HAP-1 (cell line): Measurements from ENCODE around the gene PCDHGA1.
A peak's percentile ranks its signal among the peaks of the same experiment; 100 is the strongest.
"Not testable (repeated sequence)": the region's sequence is repeated elsewhere in the genome, so short reads cannot be mapped to it uniquely, and the experiment has no call there.

Source experiments
- DNase-seq, 2 experiments: peaks; one replicate each; pipeline ENCODE4 v3.0.0-alpha.2; 2016 to 2020; ENCODE audit warnings: low spot score in 2 of 2
- H3K27me3 ChIP-seq: fragments of 250-450 bp; sonication (Bioruptor Pico); 2 replicates; pipeline ENCODE4 v1.5.1; 2020; ENCODE audit warnings: low read depth, mild to moderate bottlenecking, moderate library complexity
- H3K36me3 ChIP-seq: fragments of 250-450 bp; sonication (Bioruptor Pico); replicated peaks from 2 replicates; pipeline ENCODE4 v1.5.1; 2020; ENCODE audit warnings: mild to moderate bottlenecking
- H3K4me1 ChIP-seq: fragments of 250-450 bp; sonication (Bioruptor Pico); 2 replicates; pipeline ENCODE4 v1.5.1; 2020; ENCODE audit warnings: mild to moderate bottlenecking
- H3K4me3 ChIP-seq: fragments of 250-450 bp; sonication (Bioruptor Pico); 2 replicates; pipeline ENCODE4 v1.5.1; 2020; ENCODE audit warnings: mild to moderate bottlenecking, moderate library complexity
- H3K9me3 ChIP-seq: fragments of 250-450 bp; sonication (Bioruptor Pico); 2 replicates; pipeline ENCODE4 v1.5.1; 2020; ENCODE audit warnings: mild to moderate bottlenecking, moderate library complexity
- in situ Hi-C: fragments of 300-500 bp; cut with MboI; formaldehyde crosslinking; loops from 3 replicates; pipeline ENCODE4 v1.14.3; 2020; ENCODE audit warnings: low sequenced_read_pairs, inconsistent platforms, mixed read lengths

The PCDHGA1 gene

GRCh38 chr5:141419074-141419880 is 89.0 kb downstream of the PCDHGA1 start:
- H3K4me1 ChIP-seq = no peaks in the 10 kb centered on the region
- no peaks in the 10 kb centered on the region for H3K36me3 ChIP-seq
- peaks cover 3% of the 10 kb centered on the region for H3K9me3 ChIP-seq
- H3K4me3 ChIP-seq = no peak overlapping the region
- in situ Hi-C loops = loop anchor here (10.0 kb wide), 1 partner anchor 106 kb away; no protein-coding TSS in a partner anchor
- no peaks in the 10 kb centered on the region for H3K27me3 ChIP-seq
- DNase-seq = no peak

GRCh38 chr5:141420855-141421488 is 90.7 kb downstream of the PCDHGA1 start, which contains the start of gene PCDHGA11:
PCDHGA11 (plus strand) TSS chr5:141421051; CDS start chr5:141421228, 177 bp downstream.
- DNase-seq = peak; percentile 9 to 63
- H3K9me3 ChIP-seq = peaks cover 2% of the 10 kb centered on the region
- in situ Hi-C loops = no loop called here
- no peaks in the 10 kb centered on the region for H3K27me3 ChIP-seq
- no peaks in the 10 kb centered on the region for H3K36me3 ChIP-seq
- no peak within 1 kb of the TSS for H3K4me3 ChIP-seq
- H3K4me1 ChIP-seq = no peaks in the 10 kb centered on the region

GRCh38 chr5:141421489-141421855 is 91.2 kb downstream of the PCDHGA1 start:
- DNase-seq = no peak
- Histone ChIP-seq H3K4me1 (no peaks in the 10 kb centered on the region), H3K36me3 (no peaks in the 10 kb centered on the region), H3K9me3 (no peaks in the 10 kb centered on the region; the same call in 1 of the 2 replicates), H3K4me3 (no peak overlapping the region), H3K27me3 (no peaks in the 10 kb centered on the region)
- in situ Hi-C loops = no loop called here

- no peak for DNase-seq
- in situ Hi-C loops = no loop called here
- no peak overlapping the region for H3K4me3 ChIP-seq
- H3K4me1 ChIP-seq = no peaks in the 10 kb centered on the region
- H3K36me3 ChIP-seq = no peaks in the 10 kb centered on the region
- H3K27me3 ChIP-seq = no peaks in the 10 kb centered on the region
- H3K9me3 ChIP-seq = no peaks in the 10 kb centered on the region; the same call in 1 of the 2 replicates
Observed at GRCh38 chr5:141422742-141423291, 92.5 kb downstream of the PCDHGA1 start.

DNA sequence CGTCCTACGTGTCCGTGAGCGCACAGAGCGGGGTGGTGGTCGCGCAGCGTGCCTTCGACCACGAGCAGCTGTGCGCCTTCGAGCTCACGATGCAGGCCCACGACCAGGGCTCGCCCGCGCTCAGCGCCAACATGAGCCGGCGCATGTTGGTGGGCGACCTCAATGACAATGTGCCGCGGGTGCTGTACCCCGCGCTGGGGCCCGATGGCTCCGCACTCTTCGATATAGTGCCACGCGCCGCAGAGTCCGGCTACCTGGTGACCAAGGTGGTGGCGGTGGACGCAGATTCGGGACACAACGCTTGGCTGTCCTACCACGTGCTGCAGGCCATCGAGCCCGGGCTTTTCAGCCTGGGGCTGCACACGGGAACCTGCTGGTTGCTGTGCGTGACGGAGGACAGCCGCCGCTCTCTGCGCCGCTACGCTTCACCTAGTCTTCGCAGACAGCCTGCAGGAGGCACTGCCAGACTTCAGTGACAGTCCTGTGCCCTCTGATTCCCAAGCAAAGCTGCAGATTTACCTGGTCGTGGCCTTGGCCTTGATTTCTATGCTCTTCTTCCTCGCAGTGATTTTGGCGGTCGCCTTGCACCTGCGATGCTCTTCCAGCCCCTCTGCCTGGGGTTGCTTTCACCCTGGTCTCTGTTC is 97.6 kb downstream of the PCDHGA1 start:
- in situ Hi-C loops = no loop called here
- Histone ChIP-seq H3K27me3 (no peaks in the 10 kb centered on the region), H3K9me3 (no peaks in the 10 kb centered on the region)

DNA sequence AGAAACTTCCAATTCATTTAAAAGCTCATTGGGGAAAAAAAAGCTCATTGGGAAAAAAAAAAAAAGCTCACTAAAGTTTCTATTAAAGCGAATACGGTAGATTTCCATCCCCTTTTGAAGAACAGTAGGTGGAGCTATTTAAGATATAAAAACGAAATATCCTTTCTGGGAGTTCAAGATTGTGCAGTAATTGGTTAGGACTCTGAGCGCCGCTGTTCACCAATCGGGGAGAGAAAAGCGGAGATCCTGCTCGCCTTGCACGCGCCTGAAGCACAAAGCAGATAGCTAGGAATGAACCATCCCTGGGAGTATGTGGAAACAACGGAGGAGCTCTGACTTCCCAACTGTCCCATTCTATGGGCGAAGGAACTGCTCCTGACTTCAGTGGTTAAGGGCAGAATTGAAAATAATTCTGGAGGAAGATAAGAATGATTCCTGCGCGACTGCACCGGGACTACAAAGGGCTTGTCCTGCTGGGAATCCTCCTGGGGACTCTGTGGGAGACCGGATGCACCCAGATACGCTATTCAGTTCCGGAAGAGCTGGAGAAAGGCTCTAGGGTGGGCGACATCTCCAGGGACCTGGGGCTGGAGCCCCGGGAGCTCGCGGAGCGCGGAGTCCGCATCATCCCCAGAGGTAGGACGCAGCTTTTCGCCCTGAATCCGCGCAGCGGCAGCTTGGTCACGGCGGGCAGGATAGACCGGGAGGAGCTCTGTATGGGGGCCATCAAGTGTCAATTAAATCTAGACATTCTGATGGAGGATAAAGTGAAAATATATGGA is 100.2 kb downstream of the PCDHGA1 start, which contains the start of gene PCDHGA12:
Gene PCDHGA12, plus strand, starts transcription at position 176 of the 782 bp plus-strand sequence. Its CDS starts 253 bp downstream, at position 429.
- Histone ChIP-seq H3K9me3 (no peaks in the 10 kb centered on the region), H3K4me1 (no peaks in the 10 kb centered on the region), H3K27me3 (no peaks in the 10 kb centered on the region), H3K4me3 (no peak within 1 kb of the TSS), H3K36me3 (no peaks in the 10 kb centered on the region)
- in situ Hi-C loops = no loop called here
- DNase-seq = no peak

More for the DNA sequence above, 97.6 kb downstream of the PCDHGA1 start:
- no peak for DNase-seq
- Histone ChIP-seq H3K36me3 (no peaks in the 10 kb centered on the region), H3K4me3 (no peak overlapping the region), H3K4me1 (no peaks in the 10 kb centered on the region)

DNA sequence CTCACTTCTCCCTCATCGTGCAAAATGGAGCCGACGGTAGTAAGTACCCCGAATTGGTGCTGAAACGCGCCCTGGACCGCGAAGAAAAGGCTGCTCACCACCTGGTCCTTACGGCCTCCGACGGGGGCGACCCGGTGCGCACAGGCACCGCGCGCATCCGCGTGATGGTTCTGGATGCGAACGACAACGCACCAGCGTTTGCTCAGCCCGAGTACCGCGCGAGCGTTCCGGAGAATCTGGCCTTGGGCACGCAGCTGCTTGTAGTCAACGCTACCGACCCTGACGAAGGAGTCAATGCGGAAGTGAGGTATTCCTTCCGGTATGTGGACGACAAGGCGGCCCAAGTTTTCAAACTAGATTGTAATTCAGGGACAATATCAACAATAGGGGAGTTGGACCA is 101.0 kb downstream of the PCDHGA1 start:
- H3K36me3 ChIP-seq = no peaks in the 10 kb centered on the region
- no peaks in the 10 kb centered on the region for H3K27me3 ChIP-seq
- H3K4me3 ChIP-seq = no peak overlapping the region
- DNase-seq = no peak
- no peaks in the 10 kb centered on the region for H3K9me3 ChIP-seq
- H3K4me1 ChIP-seq = no peaks in the 10 kb centered on the region
- in situ Hi-C loops = no loop called here

- H3K36me3 ChIP-seq, H3K27me3 ChIP-seq, H3K4me3 ChIP-seq, H3K4me1 ChIP-seq, in situ Hi-C loops, DNase-seq, H3K9me3 ChIP-seq: not testable (repeated sequence)
Observed at GRCh38 chr5:141432308-141432707, 102.0 kb downstream of the PCDHGA1 start.

DNA sequence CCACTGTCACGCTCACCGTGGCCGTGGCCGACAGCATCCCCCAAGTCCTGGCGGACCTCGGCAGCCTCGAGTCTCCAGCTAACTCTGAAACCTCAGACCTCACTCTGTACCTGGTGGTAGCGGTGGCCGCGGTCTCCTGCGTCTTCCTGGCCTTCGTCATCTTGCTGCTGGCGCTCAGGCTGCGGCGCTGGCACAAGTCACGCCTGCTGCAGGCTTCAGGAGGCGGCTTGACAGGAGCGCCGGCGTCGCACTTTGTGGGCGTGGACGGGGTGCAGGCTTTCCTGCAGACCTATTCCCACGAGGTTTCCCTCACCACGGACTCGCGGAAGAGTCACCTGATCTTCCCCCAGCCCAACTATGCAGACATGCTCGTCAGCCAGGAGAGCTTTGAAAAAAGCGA is 102.4 kb downstream of the PCDHGA1 start:
- H3K27me3 ChIP-seq, in situ Hi-C loops: not testable (repeated sequence)

DNA sequence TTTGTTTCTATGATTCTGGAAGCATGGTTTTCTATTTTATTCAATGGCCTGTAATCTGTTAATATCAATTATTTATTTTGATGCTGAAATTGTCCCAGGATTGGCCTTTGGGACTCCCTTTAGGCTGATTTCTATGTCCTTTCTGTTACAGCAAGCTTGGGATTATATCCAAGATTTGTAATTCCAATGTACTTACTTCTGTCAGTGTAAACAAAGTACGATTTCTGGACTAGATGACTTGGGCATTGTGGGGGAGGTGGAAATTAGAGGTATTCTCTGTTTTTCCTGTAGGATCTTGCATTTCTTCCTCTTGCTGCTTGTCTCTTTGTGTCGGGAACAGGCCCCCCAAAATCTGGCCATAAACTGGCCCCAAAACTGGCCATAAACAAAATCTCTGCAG is 103.7 kb downstream of the PCDHGA1 start:
- Histone ChIP-seq H3K27me3 (no peaks in the 10 kb centered on the region), H3K4me3 (no peak overlapping the region), H3K9me3 (no peaks in the 10 kb centered on the region), H3K36me3 (no peaks in the 10 kb centered on the region), H3K4me1 (no peaks in the 10 kb centered on the region)
- in situ Hi-C loops = no loop called here
- no peak for DNase-seq

More for the DNA sequence above, 102.4 kb downstream of the PCDHGA1 start:
- H3K4me3 ChIP-seq, DNase-seq, H3K9me3 ChIP-seq, H3K4me1 ChIP-seq, H3K36me3 ChIP-seq: not testable (repeated sequence)

DNA sequence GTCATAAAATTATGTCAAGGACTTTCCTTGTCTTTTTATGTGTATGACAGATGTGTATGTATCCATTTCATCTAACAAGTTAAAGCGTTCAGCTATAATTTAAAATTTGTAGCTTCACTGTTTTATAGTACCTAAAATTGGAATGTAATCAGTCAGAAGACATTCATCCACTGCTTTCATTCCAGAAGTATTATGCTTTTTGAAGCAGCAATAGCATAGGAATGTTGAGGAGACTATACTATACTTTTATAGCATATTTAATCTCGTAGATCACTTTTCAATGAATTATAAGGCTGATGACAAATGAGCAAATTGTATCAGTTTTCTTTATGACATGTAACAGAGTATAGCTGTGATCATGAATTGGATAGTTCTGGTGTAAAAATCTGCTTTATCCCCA is 106.9 kb downstream of the PCDHGA1 start:
- Histone ChIP-seq H3K36me3 (no peaks in the 10 kb centered on the region), H3K27me3 (no peaks in the 10 kb centered on the region), H3K4me3 (no peak overlapping the region), H3K4me1 (no peaks in the 10 kb centered on the region), H3K9me3 (no peaks in the 10 kb centered on the region)
- no peak for DNase-seq
- in situ Hi-C loops = no loop called here

- no peak for DNase-seq
- Histone ChIP-seq H3K4me1 (no peaks in the 10 kb centered on the region), H3K4me3 (no peak overlapping the region), H3K27me3 (no peaks in the 10 kb centered on the region), H3K36me3 (no peaks in the 10 kb centered on the region), H3K9me3 (no peaks in the 10 kb centered on the region)
- in situ Hi-C loops = no loop called here
Observed at GRCh38 chr5:141439411-141440141, 109.3 kb downstream of the PCDHGA1 start.
